HepG2 (cell line): ENCODE measurements around the gene CLIC1. TPM values are rescaled to one million over a fixed set of nuclear protein-coding genes. Genes with fewer than 3 reads are reported as not detected.

ENCODE experiments used
- BRD4 ChIP-seq: sonication (generic); formaldehyde crosslinking; IDR thresholded peaks from 2 replicates; pipeline ENCODE4 v1.4.0; 2020; ENCODE audit warnings: missing genetic modification reagents
- ELF1 ChIP-seq: sonication (generic); formaldehyde crosslinking; IDR thresholded peaks from 2 replicates; pipeline ENCODE4 v1.4.0; 2020; ENCODE audit warnings: missing genetic modification reagents
- FOXP4 ChIP-seq: sonication (generic); formaldehyde crosslinking; IDR thresholded peaks from 2 replicates; pipeline ENCODE4 v1.4.0; 2020; ENCODE audit warnings: missing genetic modification reagents
- HNF1A ChIP-seq, 2 experiments: sonication (generic) in 1 of 2; formaldehyde crosslinking in 1 of 2; IDR thresholded peaks; 2 replicates each; pipeline versions ENCODE4 v1.4.0 to v1.6.1; 2016 to 2020; ENCODE audit warnings: borderline replicate concordance in 1 of 2, low read depth in 1 of 2, mild to moderate bottlenecking in 1 of 2, missing genetic modification reagents in 1 of 2
- POGZ ChIP-seq: sonication (generic); formaldehyde crosslinking; IDR thresholded peaks from 2 replicates; pipeline ENCODE4 v1.4.0; 2020; ENCODE audit warnings: mild to moderate bottlenecking, missing genetic modification reagents
- PRDM10 ChIP-seq: sonication (generic); formaldehyde crosslinking; IDR thresholded peaks from 2 replicates; pipeline ENCODE4 v1.4.0; 2020; ENCODE audit warnings: low read depth, missing genetic modification reagents
- polyA plus RNA-seq, 8 experiments: library from polyadenylated mRNA; depleted of rRNA in 3 of 8; stranded (reverse) in 7 of 8; unstranded in 1 of 8; fragments of >200 nt; fragmentation: Illumina TruSeq in 4 of 8; extraction: Trizol in 4 of 8; gene quantifications; 2 replicates each; pipeline versions ENCODE4 v1.2.1 to v1.2.3, GENCODE V29; 2011 to 2016; ENCODE audit warnings: low read depth in 4 of 8, missing spikeins in 1 of 8, mixed read lengths in 1 of 8; ENCODE audit not compliant: insufficient read depth in 1 of 8
- total RNA-seq, 5 experiments: library from RNA; depleted of rRNA; stranded (reverse); fragments of >200 nt; fragmentation: Illumina TruSeq; extraction: Trizol; gene quantifications; 2 replicates each; pipeline ENCODE4 v1.2.3, GENCODE V29; 2016; ENCODE audit warnings: low read depth in 1 of 5
- TF ChIP-seq, protein P1 (sequence below): sonication (generic); formaldehyde crosslinking; IDR thresholded peaks from 2 replicates; pipeline ENCODE4 v1.5.1; 2020; ENCODE audit warnings: missing genetic modification reagents, mild to moderate bottlenecking, borderline replicate concordance
- TF ChIP-seq, protein P2 (sequence below): sonication (generic); formaldehyde crosslinking; IDR thresholded peaks from 2 replicates; pipeline ENCODE4 v1.4.0; 2020; ENCODE audit warnings: missing genetic modification reagents, low read depth, mild to moderate bottlenecking, borderline replicate concordance

The CLIC1 gene
- total and polyA plus RNA-seq, 2 of the 13 experiments (the other 11 are each of a cell fraction or from before 2014, with no cell fraction given): 602 to 891 TPM

GRCh38 chr6:31729515-31729978, 6.8 kb downstream of the CLIC1 start (continued):
- TF ChIP-seq HNF1A (IDR thresholded peaks at IDR 0.05; ENCODE audit: low read depth): no peak; the same call in 1 of the 2 replicates
- peak; percentile 14; the same call in 1 of the 2 replicates for TF ChIP-seq HNF1A (CRISPR knock-in tag; IDR thresholded peaks at IDR 0.05; ENCODE audit: borderline replicate concordance)
- TF ChIP-seq, protein P1, sequence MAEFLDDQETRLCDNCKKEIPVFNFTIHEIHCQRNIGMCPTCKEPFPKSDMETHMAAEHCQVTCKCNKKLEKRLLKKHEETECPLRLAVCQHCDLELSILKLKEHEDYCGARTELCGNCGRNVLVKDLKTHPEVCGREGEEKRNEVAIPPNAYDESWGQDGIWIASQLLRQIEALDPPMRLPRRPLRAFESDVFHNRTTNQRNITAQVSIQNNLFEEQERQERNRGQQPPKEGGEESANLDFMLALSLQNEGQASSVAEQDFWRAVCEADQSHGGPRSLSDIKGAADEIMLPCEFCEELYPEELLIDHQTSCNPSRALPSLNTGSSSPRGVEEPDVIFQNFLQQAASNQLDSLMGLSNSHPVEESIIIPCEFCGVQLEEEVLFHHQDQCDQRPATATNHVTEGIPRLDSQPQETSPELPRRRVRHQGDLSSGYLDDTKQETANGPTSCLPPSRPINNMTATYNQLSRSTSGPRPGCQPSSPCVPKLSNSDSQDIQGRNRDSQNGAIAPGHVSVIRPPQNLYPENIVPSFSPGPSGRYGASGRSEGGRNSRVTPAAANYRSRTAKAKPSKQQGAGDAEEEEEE (CRISPR knock-in tag): no peak
- peak; percentile 58 for TF ChIP-seq ELF1 (CRISPR knock-in tag)
- peak; percentile 79; the same call in 1 of the 2 replicates for TF ChIP-seq PRDM10
- TF ChIP-seq, protein P2, sequence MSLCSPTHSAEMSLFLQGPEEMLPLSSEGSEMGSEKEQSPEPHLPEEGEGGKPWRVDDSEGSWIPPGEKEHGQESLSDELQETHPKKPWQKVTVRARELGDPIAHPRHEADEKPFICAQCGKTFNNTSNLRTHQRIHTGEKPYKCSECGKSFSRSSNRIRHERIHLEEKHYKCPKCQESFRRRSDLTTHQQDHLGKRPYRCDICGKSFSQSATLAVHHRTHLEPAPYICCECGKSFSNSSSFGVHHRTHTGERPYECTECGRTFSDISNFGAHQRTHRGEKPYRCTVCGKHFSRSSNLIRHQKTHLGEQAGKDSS (CRISPR knock-in tag): peak; percentile 39; the same call in 1 of the 2 replicates
- peak; percentile 38; the same call in 1 of the 2 replicates for TF ChIP-seq BRD4 (CRISPR knock-in tag)
- TF ChIP-seq FOXP4 (CRISPR knock-in tag): peak; percentile 59
- peak; percentile 27 for TF ChIP-seq POGZ (CRISPR knock-in tag)
